Mesenchymal stem cell (in vitro differentiated cells and primary cell): Measurements from ENCODE around the gene HLCS.
A peak's percentile ranks its signal among the peaks of the same experiment; 100 is the strongest.

Source experiments
- DNase-seq: peaks from one replicate; pipeline ENCODE4 v3.0.0-alpha.2; 2013
- H2AFZ ChIP-seq: one replicate; pipeline ENCODE4 v1.6.1; 2013; ENCODE audit warnings: low read depth, mild to moderate bottlenecking, control low read depth, inconsistent platforms, low read length, moderate library complexity
- H2AK5ac ChIP-seq: 2 replicates; pipeline ENCODE4 v1.6.1; 2013; ENCODE audit warnings: low read length, moderate library complexity, mild to moderate bottlenecking, inconsistent platforms; ENCODE audit not compliant: severe bottlenecking
- H2BK120ac ChIP-seq: one replicate; pipeline ENCODE4 v1.6.1; 2013; ENCODE audit warnings: low read depth, mild to moderate bottlenecking, inconsistent platforms, low read length, moderate library complexity
- H2BK12ac ChIP-seq, 2 experiments: one replicate each; pipeline ENCODE4 v1.6.1; 2013; ENCODE audit warnings: inconsistent platforms in 2 of 2, low read length in 2 of 2, mild to moderate bottlenecking in 2 of 2, moderate library complexity in 2 of 2, control low read depth in 1 of 2
- H2BK15ac ChIP-seq: one replicate; pipeline ENCODE4 v1.6.1; 2013; ENCODE audit warnings: mild to moderate bottlenecking, low read depth, inconsistent platforms; ENCODE audit not compliant: poor library complexity, severe bottlenecking
- H2BK5ac ChIP-seq: 2 replicates; pipeline ENCODE4 v1.6.1; 2013; ENCODE audit warnings: low read depth, mild to moderate bottlenecking, low read length, control low read depth, inconsistent platforms; ENCODE audit not compliant: poor library complexity, severe bottlenecking
- H3K14ac ChIP-seq, 2 experiments: one replicate each; pipeline ENCODE4 v1.6.1; 2013; ENCODE audit warnings: inconsistent platforms in 2 of 2, low read length in 2 of 2, control low read depth in 1 of 2, mild to moderate bottlenecking in 1 of 2, moderate library complexity in 1 of 2
- H3K18ac ChIP-seq, 2 experiments: one replicate each; pipeline ENCODE4 v1.6.1; 2013; ENCODE audit warnings: inconsistent platforms in 2 of 2, low read length in 2 of 2, control low read depth in 1 of 2, low read depth in 1 of 2, mild to moderate bottlenecking in 1 of 2
- H3K23ac ChIP-seq, 2 experiments: one replicate each; pipeline ENCODE4 v1.6.1; 2013; ENCODE audit warnings: inconsistent platforms in 2 of 2, low read length in 2 of 2, mild to moderate bottlenecking in 2 of 2, moderate library complexity in 2 of 2, control low read depth in 1 of 2
- H3K27ac ChIP-seq: 2 replicates; pipeline ENCODE4 v1.5.1; 2013; ENCODE audit warnings: mild to moderate bottlenecking, moderate library complexity, low read length, control low read depth, inconsistent platforms; ENCODE audit not compliant: poor library complexity, severe bottlenecking
- H3K27me3 ChIP-seq, 2 experiments: 2 replicates each; pipeline versions ENCODE4 v1.6.1 to v1.7.0; 2013; ENCODE audit warnings: low read length in 2 of 2, mild to moderate bottlenecking in 2 of 2, moderate library complexity in 2 of 2, control low read depth in 1 of 2, inconsistent platforms in 1 of 2; ENCODE audit not compliant: control insufficient read depth in 1 of 2, insufficient read depth in 1 of 2
- H3K36me3 ChIP-seq, 2 experiments: 2 replicates each; pipeline versions ENCODE4 v1.6.1 to v1.7.0; 2013; ENCODE audit warnings: low read length in 2 of 2, control low read depth in 1 of 2, inconsistent platforms in 1 of 2, low read depth in 1 of 2, mild to moderate bottlenecking in 1 of 2; ENCODE audit not compliant: insufficient read depth in 2 of 2, control insufficient read depth in 1 of 2
- H3K4ac ChIP-seq, 2 experiments: one replicate each; pipeline ENCODE4 v1.6.1; 2013; ENCODE audit warnings: inconsistent platforms in 2 of 2, low read length in 2 of 2, mild to moderate bottlenecking in 2 of 2, moderate library complexity in 2 of 2, control low read depth in 1 of 2, low read depth in 1 of 2
- H3K4me1 ChIP-seq: 2 replicates; pipeline ENCODE4 v1.6.1; 2013; ENCODE audit warnings: low read depth, low read length, control low read depth; ENCODE audit not compliant: control insufficient read depth, insufficient read depth
- H3K4me2 ChIP-seq: 2 replicates; pipeline ENCODE4 v1.6.1; 2013; ENCODE audit warnings: low read length, mild to moderate bottlenecking, inconsistent platforms; ENCODE audit not compliant: poor library complexity, severe bottlenecking
- H3K4me3 ChIP-seq, 2 experiments: 2 replicates each; pipeline versions ENCODE4 v1.5.1 to v1.7.0; 2013; ENCODE audit warnings: low read length in 2 of 2, mild to moderate bottlenecking in 2 of 2, control low read depth in 1 of 2, low read depth in 1 of 2; ENCODE audit not compliant: insufficient read depth in 1 of 2
- H3K79me1 ChIP-seq: replicated peaks from 2 replicates; pipeline ENCODE4 v1.6.1; 2013; ENCODE audit warnings: mild to moderate bottlenecking, control low read depth, low read length, inconsistent platforms; ENCODE audit not compliant: poor library complexity, severe bottlenecking
- H3K9ac ChIP-seq: 2 replicates; pipeline ENCODE4 v1.7.0; 2013; ENCODE audit warnings: mild to moderate bottlenecking, low read length, moderate library complexity
- H3K9me3 ChIP-seq: 2 replicates; pipeline ENCODE4 v1.7.0; 2013; ENCODE audit warnings: mild to moderate bottlenecking, low read length; ENCODE audit not compliant: control insufficient read depth
- H4K8ac ChIP-seq: one replicate; pipeline ENCODE4 v1.6.1; 2013; ENCODE audit warnings: inconsistent platforms, mild to moderate bottlenecking, low read length, moderate library complexity
- H4K91ac ChIP-seq: one replicate; pipeline ENCODE4 v1.6.1; 2013; ENCODE audit warnings: mild to moderate bottlenecking, low read length, inconsistent platforms
- WGBS: methylation state at CpG from one replicate; pipeline ENCODE4 v1.1.7; 2013; ENCODE audit warnings: mixed read lengths; 5-methylcytosine and 5-hydroxymethylcytosine counted together

The HLCS gene

DNA sequence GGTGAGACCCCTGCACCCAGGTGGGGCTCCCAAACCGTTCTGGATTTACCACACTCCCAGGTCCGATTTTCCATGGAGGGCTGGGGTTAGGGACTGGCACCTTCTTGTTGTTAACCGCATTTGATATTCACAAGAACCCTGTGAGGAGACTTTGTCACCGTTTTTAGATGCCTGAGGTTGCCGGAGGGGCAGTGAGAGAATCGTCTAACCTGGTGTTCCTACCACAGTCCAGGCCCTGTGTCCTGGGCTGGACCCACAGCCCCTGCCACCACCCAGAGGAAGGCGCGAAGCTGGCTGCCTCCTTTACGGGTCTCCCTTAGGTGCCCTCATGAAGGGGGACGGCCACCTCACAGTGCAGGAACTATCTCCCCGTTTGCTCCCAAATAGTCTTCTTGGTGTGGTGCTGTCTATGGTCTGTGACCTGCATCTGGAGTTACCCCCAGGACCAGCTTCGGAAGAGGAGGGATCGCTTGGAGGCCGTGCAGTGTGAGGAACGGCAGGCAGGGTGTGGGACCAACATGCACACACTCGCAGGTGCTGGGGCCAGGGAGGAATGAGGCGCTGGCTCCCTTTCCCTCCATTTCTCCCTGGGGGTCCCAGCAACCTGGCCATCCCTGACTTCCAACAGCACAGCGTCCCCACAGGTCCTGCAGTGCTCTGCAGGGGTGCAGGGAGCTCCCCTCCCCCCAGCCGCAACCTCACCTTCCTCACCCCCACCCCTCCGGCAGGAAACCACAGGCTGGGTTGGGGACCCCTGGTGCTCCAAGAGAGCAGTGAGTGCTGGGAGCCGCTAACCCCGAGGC lies 260.6 kb downstream of the HLCS start:
- Histone ChIP-seq H2BK12ac (no peak overlapping the region), H3K4ac (no peak overlapping the region), H2AFZ (no peak overlapping the region), H3K79me1 (peaks cover 2% of the 10 kb centered on the region), H3K27me3 (peaks cover 97% of the 10 kb centered on the region in 2 experiments), H3K4me3 (no peak overlapping the region), H3K9ac (no peak overlapping the region), H3K4me1 (peaks cover 58% of the 10 kb centered on the region), H3K23ac (no peak overlapping the region), H2BK120ac (no peak overlapping the region), H3K27ac (no peak overlapping the region), H3K36me3 (no peaks in the 10 kb centered on the region), H4K8ac (no peak overlapping the region), H3K18ac (no peak overlapping the region), H3K9me3 (no peaks in the 10 kb centered on the region), H2AK5ac (no peak overlapping the region), H2BK15ac (no peak overlapping the region), H4K91ac (no peak overlapping the region), H2BK5ac (no peak overlapping the region), H3K14ac (no peak overlapping the region), H3K4me2 (no peak overlapping the region)
- WGBS = 9% methylated on average over 22 of the region's 22 CpGs
- no peak for DNase-seq

DNA sequence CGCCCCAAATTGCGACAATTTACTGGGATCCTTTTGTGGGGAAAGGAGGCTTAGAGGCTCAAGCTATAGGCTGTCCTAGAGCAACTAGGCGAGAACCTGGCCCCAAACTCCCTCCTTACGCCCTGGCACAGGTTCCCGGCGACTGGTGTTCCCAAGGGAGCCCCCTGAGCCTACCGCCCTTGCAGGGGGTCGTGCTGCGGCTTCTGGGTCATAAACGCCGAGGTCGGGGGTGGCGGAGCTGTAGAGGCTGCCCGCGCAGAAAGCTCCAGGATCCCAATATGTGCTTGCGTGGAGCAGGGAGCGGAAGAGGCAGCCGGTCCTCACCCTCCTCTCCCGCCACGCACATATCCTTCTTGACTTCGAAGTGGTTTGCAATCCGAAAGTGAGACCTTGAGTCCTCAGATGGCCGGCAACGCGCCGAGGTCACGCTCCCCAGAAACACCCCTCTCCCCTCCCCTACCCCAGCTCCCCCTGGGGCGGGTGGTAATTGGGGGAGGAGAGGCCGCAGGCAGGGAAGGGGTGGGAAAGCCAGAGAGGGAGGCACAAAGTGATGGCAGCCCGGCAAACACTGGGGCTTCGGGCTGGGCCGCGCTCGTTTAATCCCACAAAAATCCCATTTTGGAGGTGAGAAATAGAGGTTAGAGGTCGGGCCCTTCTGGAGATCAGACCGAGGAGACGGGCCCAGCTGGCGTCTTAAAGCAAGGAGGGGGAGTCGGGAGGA lies 261.4 kb downstream of the HLCS start:
- H4K8ac ChIP-seq = no peak overlapping the region
- H3K18ac ChIP-seq = no peak overlapping the region
- peaks cover 97% of the 10 kb centered on the region in 2 experiments for H3K27me3 ChIP-seq
- H2BK12ac ChIP-seq = no peak overlapping the region
- no peak for DNase-seq
- H3K27ac ChIP-seq = peak overlapping the region; percentile 19
- H3K9ac ChIP-seq = no peak overlapping the region
- H2BK120ac ChIP-seq = no peak overlapping the region
- no peaks in the 10 kb centered on the region for H3K9me3 ChIP-seq
- H3K4me1 ChIP-seq = peaks cover 59% of the 10 kb centered on the region
- H4K91ac ChIP-seq = no peak overlapping the region
- H3K14ac ChIP-seq = no peak overlapping the region
- no peak overlapping the region for H2BK5ac ChIP-seq
- no peak overlapping the region for H2BK15ac ChIP-seq
- no peak overlapping the region for H3K4ac ChIP-seq
- no peak overlapping the region for H3K4me3 ChIP-seq
- no peak overlapping the region for H2AK5ac ChIP-seq
- H3K23ac ChIP-seq = peak overlapping the region in 1 of 2 experiments; percentile 52
- H3K4me2 ChIP-seq = peak overlapping the region; percentile 26
- H2AFZ ChIP-seq = no peak overlapping the region
- H3K79me1 ChIP-seq = peaks cover 2% of the 10 kb centered on the region
- WGBS = 2% methylated on average over 24 of the region's 39 CpGs
- no peaks in the 10 kb centered on the region for H3K36me3 ChIP-seq

DNA sequence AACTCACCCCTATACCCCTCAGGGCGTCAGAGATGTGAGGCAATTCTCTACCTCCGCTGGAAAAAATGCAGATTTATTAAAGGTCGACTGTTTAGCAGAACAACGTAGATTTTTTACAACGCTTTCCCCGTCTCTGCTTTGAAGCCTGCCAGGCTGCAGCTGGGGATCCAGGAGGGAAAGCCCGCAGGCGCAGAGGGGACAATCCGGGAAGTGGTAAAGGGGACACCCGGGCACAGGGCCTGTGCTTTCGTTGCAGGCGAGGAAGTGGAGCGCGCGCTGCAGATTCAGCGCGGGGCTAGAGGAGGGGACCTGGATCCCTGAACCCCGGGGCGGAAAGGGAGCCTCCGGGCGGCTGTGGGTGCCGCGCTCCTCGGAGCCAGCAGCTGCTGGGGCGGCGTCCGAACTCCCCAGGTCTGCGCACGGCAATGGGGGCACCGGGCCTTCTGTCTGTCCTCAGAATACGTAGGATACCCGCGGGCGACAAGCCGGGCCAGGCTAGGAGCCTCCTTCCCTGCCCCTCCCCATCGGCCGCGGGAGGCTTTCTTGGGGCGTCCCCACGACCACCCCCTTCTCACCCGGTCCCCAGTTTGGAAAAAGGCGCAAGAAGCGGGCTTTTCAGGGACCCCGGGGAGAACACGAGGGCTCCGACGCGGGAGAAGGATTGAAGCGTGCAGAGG lies 262.1 kb downstream of the HLCS start:
- DNase-seq = no peak
- Histone ChIP-seq H3K14ac (no peak overlapping the region), H2BK5ac (peak overlapping the region; percentile 19), H3K9ac (no peak overlapping the region), H3K23ac (peak overlapping the region in 1 of 2 experiments; percentile 52), H3K79me1 (peaks cover 2% of the 10 kb centered on the region), H3K27ac (peak overlapping the region; percentile 19), H3K18ac (no peak overlapping the region), H2BK12ac (no peak overlapping the region), H4K8ac (no peak overlapping the region), H3K9me3 (no peaks in the 10 kb centered on the region), H3K4me1 (peaks cover 61% of the 10 kb centered on the region), H3K4me3 (peak overlapping the region in 1 of 2 experiments; percentile 29), H3K36me3 (no peaks in the 10 kb centered on the region), H3K27me3 (peaks cover 92 to 97% of the 10 kb centered on the region in 2 experiments), H3K4me2 (peak overlapping the region; percentile 44), H4K91ac (no peak overlapping the region), H3K4ac (no peak overlapping the region), H2BK120ac (no peak overlapping the region), H2AK5ac (no peak overlapping the region), H2AFZ (no peak overlapping the region), H2BK15ac (no peak overlapping the region)
- 3% methylated on average over 46 of the region's 49 CpGs for WGBS
